Osteoblast (primary cell): ENCODE results near the gene RABGAP1. TPM values are rescaled to one million over a fixed set of nuclear protein-coding genes. Genes with fewer than 3 reads are reported as not detected.

Source experiments
- DNase-seq: peaks from one replicate; pipeline ENCODE4 v3.0.0; 2011; ENCODE audit warnings: low spot score, mixed read lengths; ENCODE audit not compliant: insufficient read length; ENCODE audit errors: missing footprints
- H2AFZ ChIP-seq: 2 replicates; pipeline ENCODE4 v1.6.0; 2011; ENCODE audit warnings: mild to moderate bottlenecking, low read length
- H3K27ac ChIP-seq: 2 replicates; pipeline ENCODE4 v1.5.1; 2011; ENCODE audit warnings: mild to moderate bottlenecking, low read depth, low read length, moderate library complexity
- H3K27me3 ChIP-seq: 2 replicates; pipeline ENCODE4 v1.6.0; 2012; ENCODE audit warnings: mild to moderate bottlenecking, control low read depth, inconsistent platforms, low read length, moderate library complexity; ENCODE audit not compliant: insufficient read depth
- H3K36me3 ChIP-seq: 2 replicates; pipeline ENCODE4 v1.5.1; 2011; ENCODE audit warnings: mild to moderate bottlenecking, low read length, control low read depth, moderate library complexity; ENCODE audit not compliant: insufficient read depth
- H3K4me1 ChIP-seq: 2 replicates; pipeline ENCODE4 v1.5.1; 2011; ENCODE audit warnings: mild to moderate bottlenecking, low read length, control low read depth, moderate library complexity; ENCODE audit not compliant: insufficient read depth
- H3K4me2 ChIP-seq: 2 replicates; pipeline ENCODE4 v1.6.0; 2011; ENCODE audit warnings: mild to moderate bottlenecking, low read length; ENCODE audit not compliant: insufficient read depth
- H3K4me3 ChIP-seq: fragments of 200-600 bp; sonication (generic); 3 replicates; pipeline ENCODE4 v1.5.1; 2012; ENCODE audit warnings: mild to moderate bottlenecking, low read length, inconsistent platforms; ENCODE audit not compliant: insufficient read depth
- H3K79me2 ChIP-seq: 2 replicates; pipeline ENCODE4 v1.6.0; 2012; ENCODE audit warnings: mild to moderate bottlenecking, low read length, control low read depth, inconsistent platforms; ENCODE audit not compliant: insufficient read depth
- H3K9me3 ChIP-seq: 2 replicates; pipeline ENCODE4 v1.5.1; 2011; ENCODE audit warnings: low read depth, low read length, control low read depth
- H4K20me1 ChIP-seq: 2 replicates; pipeline ENCODE4 v1.6.0; 2012; ENCODE audit warnings: mild to moderate bottlenecking, low read length, control low read depth; ENCODE audit not compliant: insufficient read depth
- total RNA-seq: library from RNA; depleted of rRNA; stranded (reverse); fragments of >200 nt; gene quantifications from 2 replicates; pipeline ENCODE4 v1.2.3, GENCODE V29; 2012
- TF ChIP-seq, protein P1 (sequence below): IDR thresholded peaks from 2 replicates; pipeline ENCODE4 v1.5.1; 2011; ENCODE audit warnings: mild to moderate bottlenecking, low read depth, low read length, moderate library complexity; ENCODE audit errors: extremely low read depth

Gene RABGAP1
- total RNA-seq, 1 donor: 49.2 TPM

GRCh38 chr9:123016631-123017030 lies 75.8 kb downstream of the RABGAP1 start:
- Histone ChIP-seq H3K79me2 (no peaks in the 10 kb centered on the region), H3K4me2 (no peak overlapping the region), H3K9me3 (no peaks in the 10 kb centered on the region), H2AFZ (no peak overlapping the region), H3K27me3 (no peaks in the 10 kb centered on the region), H3K36me3 (peaks cover 17% of the 10 kb centered on the region), H4K20me1 (no peaks in the 10 kb centered on the region), H3K4me1 (peaks cover 11% of the 10 kb centered on the region), H3K4me3 (no peak overlapping the region), H3K27ac (no peak overlapping the region)
- TF ChIP-seq, protein P1, sequence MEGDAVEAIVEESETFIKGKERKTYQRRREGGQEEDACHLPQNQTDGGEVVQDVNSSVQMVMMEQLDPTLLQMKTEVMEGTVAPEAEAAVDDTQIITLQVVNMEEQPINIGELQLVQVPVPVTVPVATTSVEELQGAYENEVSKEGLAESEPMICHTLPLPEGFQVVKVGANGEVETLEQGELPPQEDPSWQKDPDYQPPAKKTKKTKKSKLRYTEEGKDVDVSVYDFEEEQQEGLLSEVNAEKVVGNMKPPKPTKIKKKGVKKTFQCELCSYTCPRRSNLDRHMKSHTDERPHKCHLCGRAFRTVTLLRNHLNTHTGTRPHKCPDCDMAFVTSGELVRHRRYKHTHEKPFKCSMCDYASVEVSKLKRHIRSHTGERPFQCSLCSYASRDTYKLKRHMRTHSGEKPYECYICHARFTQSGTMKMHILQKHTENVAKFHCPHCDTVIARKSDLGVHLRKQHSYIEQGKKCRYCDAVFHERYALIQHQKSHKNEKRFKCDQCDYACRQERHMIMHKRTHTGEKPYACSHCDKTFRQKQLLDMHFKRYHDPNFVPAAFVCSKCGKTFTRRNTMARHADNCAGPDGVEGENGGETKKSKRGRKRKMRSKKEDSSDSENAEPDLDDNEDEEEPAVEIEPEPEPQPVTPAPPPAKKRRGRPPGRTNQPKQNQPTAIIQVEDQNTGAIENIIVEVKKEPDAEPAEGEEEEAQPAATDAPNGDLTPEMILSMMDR: no peak
- no peak for DNase-seq

DNA sequence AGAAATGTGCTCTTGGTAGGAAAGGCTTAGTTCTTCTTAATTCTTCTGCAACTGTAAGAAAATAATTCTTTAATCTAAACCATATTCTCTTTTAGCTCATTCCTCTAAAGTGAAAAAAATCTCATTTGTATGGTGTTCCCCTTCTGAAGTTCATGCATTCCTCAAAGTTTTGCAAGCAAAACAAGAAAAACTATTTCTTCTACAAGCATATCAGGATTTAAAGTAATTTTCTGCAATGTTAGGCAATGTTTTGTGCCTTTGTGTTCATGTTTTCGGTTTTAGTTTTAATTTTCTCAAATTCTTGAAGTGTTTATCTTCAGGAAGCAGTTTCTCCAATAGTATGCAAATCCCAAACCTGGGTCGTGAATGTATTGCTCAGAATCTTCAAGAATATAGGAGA lies 80.0 kb downstream of the RABGAP1 start:
- H4K20me1 ChIP-seq: no peaks in the 10 kb centered on the region
- H3K27me3 ChIP-seq: no peaks in the 10 kb centered on the region
- DNase-seq: no peak
- peaks cover 24% of the 10 kb centered on the region for H3K36me3 ChIP-seq
- no peak overlapping the region for H3K4me3 ChIP-seq
- no peak overlapping the region for H3K27ac ChIP-seq
- no peak overlapping the region for H3K4me2 ChIP-seq
- no peaks in the 10 kb centered on the region for H3K4me1 ChIP-seq
- H2AFZ ChIP-seq: no peak overlapping the region
- H3K79me2 ChIP-seq: no peaks in the 10 kb centered on the region
- TF ChIP-seq, protein P1: no peak
- H3K9me3 ChIP-seq: no peaks in the 10 kb centered on the region

- TF ChIP-seq, protein P1: no peak
- Histone ChIP-seq H3K9me3 (no peaks in the 10 kb centered on the region), H3K27ac (no peak overlapping the region), H3K27me3 (no peaks in the 10 kb centered on the region), H4K20me1 (no peaks in the 10 kb centered on the region), H2AFZ (no peak overlapping the region), H3K4me2 (no peak overlapping the region), H3K4me1 (no peaks in the 10 kb centered on the region), H3K36me3 (peaks cover 9% of the 10 kb centered on the region), H3K79me2 (no peaks in the 10 kb centered on the region), H3K4me3 (no peak overlapping the region)
- no peak for DNase-seq
Observed at GRCh38 chr9:123026425-123026824, 85.6 kb downstream of the RABGAP1 start.

DNA sequence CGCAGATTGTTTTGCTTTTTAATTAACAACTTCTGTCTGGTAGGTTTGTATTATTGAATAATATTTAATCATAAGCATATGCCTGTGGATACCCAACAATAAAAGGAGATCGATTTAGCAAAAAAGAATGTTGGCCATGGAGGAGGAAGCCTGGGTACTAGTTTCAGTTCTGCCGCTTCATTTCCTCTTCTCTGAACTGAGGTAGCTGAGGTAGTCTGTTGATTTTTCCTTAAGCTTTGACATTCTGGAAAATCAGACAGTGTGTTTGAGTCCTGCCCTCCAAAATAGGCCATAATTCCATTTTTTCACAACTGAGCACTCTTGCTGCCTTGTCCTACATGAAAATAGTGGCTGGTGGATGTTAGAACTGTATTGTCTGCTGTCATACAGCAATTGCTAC lies 86.7 kb downstream of the RABGAP1 start:
- Histone ChIP-seq H3K27me3 (no peaks in the 10 kb centered on the region), H3K4me2 (no peak overlapping the region), H3K27ac (no peak overlapping the region), H3K36me3 (peaks cover 4% of the 10 kb centered on the region), H3K9me3 (no peaks in the 10 kb centered on the region), H3K4me1 (no peaks in the 10 kb centered on the region), H3K79me2 (no peaks in the 10 kb centered on the region), H2AFZ (no peak overlapping the region), H3K4me3 (no peak overlapping the region), H4K20me1 (no peaks in the 10 kb centered on the region)
- no peak for DNase-seq
- TF ChIP-seq, protein P1: no peak
